HG02588 (cell line): ENCODE data around the gene CD14.
A peak's percentile ranks its signal among the peaks of the same experiment; 100 is the strongest.
"Not testable (repeated sequence)": the region's sequence is repeated elsewhere in the genome, so short reads cannot be mapped to it uniquely, and the experiment has no call there.

Source experiments
- ATAC-seq: cut with Tn5 transposase; IDR thresholded peaks from one replicate; pipeline ENCODE4 v1.9.1; 2021; ENCODE audit warnings: mild to moderate bottlenecking, moderate library complexity; ENCODE audit not compliant: unreplicated experiment

The CD14 gene

GRCh38 chr5:140635291-140636257, 2.6 kb upstream of the CD14 start:
- ATAC-seq: no peak

- ATAC-seq: no peak
Measured at GRCh38 chr5:140634103-140634502, 1.1 kb upstream of the CD14 start.

GRCh38 chr5:140633501-140633900, 526 bp upstream of the CD14 start:
- ATAC-seq: no peak

- peak; percentile 53 for ATAC-seq
Measured at GRCh38 chr5:140632366-140633020, 482 bp downstream of the CD14 start.

- ATAC-seq: peak; percentile 32
Measured at GRCh38 chr5:140631831-140632365, 1.1 kb downstream of the CD14 start.

GRCh38 chr5:140631036-140631417, 1.9 kb downstream of the CD14 start:
- ATAC-seq: no peak

GRCh38 chr5:140630292-140631035, 2.5 kb downstream of the CD14 start:
- no peak for ATAC-seq

GRCh38 chr5:140628711-140629110, 4.3 kb downstream of the CD14 start:
- no peak for ATAC-seq

GRCh38 chr5:140627972-140628371, 5.0 kb downstream of the CD14 start:
- no peak for ATAC-seq

- not testable (repeated sequence) for ATAC-seq
Measured at GRCh38 chr5:140624886-140625285, 8.1 kb downstream of the CD14 start.

- ATAC-seq: not testable (repeated sequence)
Measured at GRCh38 chr5:140623061-140623460, 9.9 kb downstream of the CD14 start.

GRCh38 chr5:140622301-140622700, 10.7 kb downstream of the CD14 start:
- no peak for ATAC-seq

- no peak for ATAC-seq
Measured at GRCh38 chr5:140611020-140611521, 21.9 kb downstream of the CD14 start.

GRCh38 chr5:140609126-140609525, 23.8 kb downstream of the CD14 start:
- no peak for ATAC-seq

- ATAC-seq: no peak
Measured at GRCh38 chr5:140608722-140609121, 24.3 kb downstream of the CD14 start.

- no peak for ATAC-seq
Measured at GRCh38 chr5:140607031-140607430, 25.9 kb downstream of the CD14 start.

- ATAC-seq: no peak
Measured at GRCh38 chr5:140605879-140606278, 27.1 kb downstream of the CD14 start.

- no peak for ATAC-seq
Measured at GRCh38 chr5:140603734-140604133, 29.2 kb downstream of the CD14 start.

GRCh38 chr5:140603446-140603698, 29.6 kb downstream of the CD14 start:
- not testable (repeated sequence) for ATAC-seq

- no peak for ATAC-seq
Measured at GRCh38 chr5:140602147-140602546, 30.8 kb downstream of the CD14 start.

GRCh38 chr5:140600096-140600495, 32.9 kb downstream of the CD14 start:
- ATAC-seq: no peak
